ENCODE data around the gene PRKN.

The PRKN gene

GRCh38 chr6:162591517-162591916 lies 136.0 kb downstream of the PRKN start:
- no peak overlapping the region for H3K4me3 ChIP-seq (ENCODE audit: low read depth, low read length)
- no peak for TF ChIP-seq MAX (IDR thresholded peaks at IDR 0.05; ENCODE audit: low read depth, low read length)
- TF ChIP-seq CTCF (IDR thresholded peaks at IDR 0.05; ENCODE audit: low read depth, low read length), result no peak
- TF ChIP-seq POLR2A (IDR thresholded peaks at IDR 0.05; ENCODE audit: extremely low read depth, insufficient read length), result no peak
- TF ChIP-seq MYC (IDR thresholded peaks at IDR 0.05; ENCODE audit: low read depth, low read length), result no peak
- no peak for DNase-seq (ENCODE audit: low read depth)

GRCh38 chr6:162581988-162582780 lies 145.4 kb downstream of the PRKN start:
- DNase-seq (ENCODE audit: low read depth), result no peak
- no peak for TF ChIP-seq POLR2A (IDR thresholded peaks at IDR 0.05; ENCODE audit: extremely low read depth, insufficient read length)
- TF ChIP-seq MAX (IDR thresholded peaks at IDR 0.05; ENCODE audit: low read depth, low read length), result no peak
- TF ChIP-seq MYC (IDR thresholded peaks at IDR 0.05; ENCODE audit: low read depth, low read length), result no peak
- no peak for TF ChIP-seq CTCF (IDR thresholded peaks at IDR 0.05; ENCODE audit: low read depth, low read length)

GRCh38 chr6:162580619-162581018 lies 146.9 kb downstream of the PRKN start:
- H3K4me3 ChIP-seq (ENCODE audit: low read depth, low read length), result no peak overlapping the region
- TF ChIP-seq MAX (IDR thresholded peaks at IDR 0.05; ENCODE audit: low read depth, low read length), result no peak
- TF ChIP-seq POLR2A (IDR thresholded peaks at IDR 0.05; ENCODE audit: extremely low read depth, insufficient read length), result no peak
- TF ChIP-seq MYC (IDR thresholded peaks at IDR 0.05; ENCODE audit: low read depth, low read length), result no peak
- no peak for TF ChIP-seq CTCF (IDR thresholded peaks at IDR 0.05; ENCODE audit: low read depth, low read length)
- no peak for DNase-seq (ENCODE audit: low read depth)

More at GRCh38 chr6:162581988-162582780, 145.4 kb downstream of the PRKN start:
- no peak overlapping the region for H3K4me3 ChIP-seq (ENCODE audit: low read depth, low read length)

- DNase-seq (ENCODE audit: low read depth), result no peak
- TF ChIP-seq MAX (IDR thresholded peaks at IDR 0.05; ENCODE audit: low read depth, low read length), result no peak
- no peak for TF ChIP-seq MYC (IDR thresholded peaks at IDR 0.05; ENCODE audit: low read depth, low read length)
- no peak for TF ChIP-seq POLR2A (IDR thresholded peaks at IDR 0.05; ENCODE audit: extremely low read depth, insufficient read length)
- no peak for TF ChIP-seq CTCF (IDR thresholded peaks at IDR 0.05; ENCODE audit: low read depth, low read length)
- H3K4me3 ChIP-seq (ENCODE audit: low read depth, low read length), result no peak overlapping the region
These were observed 151.6 kb downstream of the PRKN start for GRCh38 chr6:162576016-162576415.

GRCh38 chr6:162572240-162572639 lies 155.3 kb downstream of the PRKN start:
- H3K4me3 ChIP-seq (ENCODE audit: low read depth, low read length), result no peak overlapping the region
- no peak for TF ChIP-seq POLR2A (IDR thresholded peaks at IDR 0.05; ENCODE audit: extremely low read depth, insufficient read length)
- TF ChIP-seq CTCF (IDR thresholded peaks at IDR 0.05; ENCODE audit: low read depth, low read length), result no peak
- TF ChIP-seq MAX (IDR thresholded peaks at IDR 0.05; ENCODE audit: low read depth, low read length), result no peak
- TF ChIP-seq MYC (IDR thresholded peaks at IDR 0.05; ENCODE audit: low read depth, low read length), result no peak
- DNase-seq (ENCODE audit: low read depth), result no peak
